ENCODE measurements around the gene TST. TPM values are rescaled to one million over a fixed set of nuclear protein-coding genes. Genes with fewer than 3 reads are reported as not detected.
A peak's percentile ranks its signal among the peaks of the same experiment; 100 is the strongest.

TST gene
- total and polyA plus RNA-seq, 10 donors, result 10.3 to 27.1 (median 12.8) TPM

DNA sequence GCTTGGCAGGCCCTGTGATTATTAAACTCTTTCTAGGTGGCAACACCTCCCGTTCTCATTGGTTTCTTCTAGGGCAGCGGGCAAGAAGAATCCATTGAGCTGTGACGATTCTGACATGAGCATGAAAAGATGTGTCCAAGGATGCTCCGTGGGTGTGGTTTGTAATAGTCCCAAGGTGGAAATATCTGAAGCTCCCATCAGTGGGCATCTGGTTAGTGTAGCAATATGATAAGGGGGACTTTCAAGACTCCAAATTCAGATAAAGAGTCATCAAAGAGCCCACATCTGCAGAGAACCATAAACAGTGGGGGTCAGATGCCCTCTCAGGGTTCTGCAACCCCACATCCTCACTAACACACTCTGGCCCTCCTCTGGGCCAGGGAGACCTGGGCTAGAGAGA is 42.6 kb downstream of the TST start:
- Histone ChIP-seq H3K9me3 (no peaks in the 10 kb centered on the region), H3K27me3 (replicated peaks in 1 of 7) (peaks cover 0 to 8% (median 0%) of the 10 kb centered on the region in 7 donors), H3K4me1 (peaks cover 0 to 19% (median 10%) of the 10 kb centered on the region in 6 donors), H3K36me3 (no peaks in the 10 kb centered on the region), H3K4me3 (no peak overlapping the region), H3K27ac (peak overlapping the region in 2 of 8 donors; percentile 85 to 88)
- WGBS, 5 donors, result 89 to 95% (median 92%) methylated on average over 4 of the region's 4 CpGs
- intact Hi-C loops (cut with DNase I; ENCODE audit: low total_unique reads), result loop anchor here (5.0 kb wide), 1 partner anchor 194 kb away; no protein-coding TSS in a partner anchor
- DNase-seq, result no peak
- TF ChIP-seq POLR2A (IDR thresholded peaks at IDR 0.05) (no peak), POLR2AphosphoS5 (IDR thresholded peaks at IDR 0.05) (no peak)
- TF ChIP-seq, protein P1, sequence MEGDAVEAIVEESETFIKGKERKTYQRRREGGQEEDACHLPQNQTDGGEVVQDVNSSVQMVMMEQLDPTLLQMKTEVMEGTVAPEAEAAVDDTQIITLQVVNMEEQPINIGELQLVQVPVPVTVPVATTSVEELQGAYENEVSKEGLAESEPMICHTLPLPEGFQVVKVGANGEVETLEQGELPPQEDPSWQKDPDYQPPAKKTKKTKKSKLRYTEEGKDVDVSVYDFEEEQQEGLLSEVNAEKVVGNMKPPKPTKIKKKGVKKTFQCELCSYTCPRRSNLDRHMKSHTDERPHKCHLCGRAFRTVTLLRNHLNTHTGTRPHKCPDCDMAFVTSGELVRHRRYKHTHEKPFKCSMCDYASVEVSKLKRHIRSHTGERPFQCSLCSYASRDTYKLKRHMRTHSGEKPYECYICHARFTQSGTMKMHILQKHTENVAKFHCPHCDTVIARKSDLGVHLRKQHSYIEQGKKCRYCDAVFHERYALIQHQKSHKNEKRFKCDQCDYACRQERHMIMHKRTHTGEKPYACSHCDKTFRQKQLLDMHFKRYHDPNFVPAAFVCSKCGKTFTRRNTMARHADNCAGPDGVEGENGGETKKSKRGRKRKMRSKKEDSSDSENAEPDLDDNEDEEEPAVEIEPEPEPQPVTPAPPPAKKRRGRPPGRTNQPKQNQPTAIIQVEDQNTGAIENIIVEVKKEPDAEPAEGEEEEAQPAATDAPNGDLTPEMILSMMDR (IDR thresholded peaks at IDR 0.05 in 8 of 11, conservative IDR thresholded peaks at IDR 0.05 in 3 of 11), result no peak

DNA sequence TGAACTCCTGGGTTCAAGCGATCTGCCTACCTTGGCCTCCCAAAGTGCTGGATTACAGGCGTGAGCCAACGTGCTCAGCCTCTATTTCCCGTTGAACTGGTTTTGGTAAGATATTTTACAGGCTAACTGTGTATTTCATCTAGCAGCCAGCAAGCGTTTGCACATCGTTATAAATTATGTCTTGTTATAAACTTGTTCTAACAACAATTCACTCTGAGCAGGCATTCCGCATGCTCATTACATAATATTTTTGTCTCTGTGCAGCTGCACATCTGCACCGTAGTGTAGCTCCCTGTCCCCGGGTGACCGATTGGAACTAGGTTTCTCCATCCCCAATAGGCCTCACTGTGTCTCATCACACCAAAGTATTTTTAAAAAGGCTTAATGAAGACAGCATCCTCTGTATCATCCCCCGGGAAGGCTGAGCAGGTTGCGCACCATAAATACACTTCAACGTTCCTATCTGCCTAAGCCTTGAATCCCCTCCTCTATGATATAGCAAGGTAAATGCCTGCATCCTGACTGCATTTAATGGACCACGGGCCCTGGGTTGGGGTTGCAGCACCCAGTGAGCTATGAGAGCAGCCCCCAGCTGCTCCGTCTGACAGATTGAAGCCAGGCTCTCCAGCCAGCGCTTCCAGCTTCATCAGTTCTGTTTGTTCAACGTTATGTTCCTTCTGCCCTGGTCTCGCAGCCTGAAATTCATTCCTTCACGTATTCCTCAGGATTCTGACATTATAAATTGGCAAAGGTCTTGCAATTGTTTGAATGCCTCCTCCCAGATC is 47.7 kb downstream of the TST start:
- 87 to 88% (median 87%) methylated on average over 19 of the region's 19 CpGs for WGBS, 5 donors
- Histone ChIP-seq H3K4me3 (no peak overlapping the region), H3K27me3 (replicated peaks in 1 of 7) (no peaks in the 10 kb centered on the region), H3K9me3 (no peaks in the 10 kb centered on the region), H3K36me3 (no peaks in the 10 kb centered on the region), H3K27ac (no peak overlapping the region), H3K4me1 (peaks cover 0 to 16% (median 0%) of the 10 kb centered on the region in 6 donors)
- TF ChIP-seq POLR2A (IDR thresholded peaks at IDR 0.05), result no peak
- TF ChIP-seq POLR2AphosphoS5 (IDR thresholded peaks at IDR 0.05), result no peak
- TF ChIP-seq, protein P1 (IDR thresholded peaks at IDR 0.05 in 8 of 11, conservative IDR thresholded peaks at IDR 0.05 in 3 of 11), result no peak
- intact Hi-C loops (cut with DNase I; ENCODE audit: low total_unique reads), result no loop called here
- no peak for DNase-seq

DNA sequence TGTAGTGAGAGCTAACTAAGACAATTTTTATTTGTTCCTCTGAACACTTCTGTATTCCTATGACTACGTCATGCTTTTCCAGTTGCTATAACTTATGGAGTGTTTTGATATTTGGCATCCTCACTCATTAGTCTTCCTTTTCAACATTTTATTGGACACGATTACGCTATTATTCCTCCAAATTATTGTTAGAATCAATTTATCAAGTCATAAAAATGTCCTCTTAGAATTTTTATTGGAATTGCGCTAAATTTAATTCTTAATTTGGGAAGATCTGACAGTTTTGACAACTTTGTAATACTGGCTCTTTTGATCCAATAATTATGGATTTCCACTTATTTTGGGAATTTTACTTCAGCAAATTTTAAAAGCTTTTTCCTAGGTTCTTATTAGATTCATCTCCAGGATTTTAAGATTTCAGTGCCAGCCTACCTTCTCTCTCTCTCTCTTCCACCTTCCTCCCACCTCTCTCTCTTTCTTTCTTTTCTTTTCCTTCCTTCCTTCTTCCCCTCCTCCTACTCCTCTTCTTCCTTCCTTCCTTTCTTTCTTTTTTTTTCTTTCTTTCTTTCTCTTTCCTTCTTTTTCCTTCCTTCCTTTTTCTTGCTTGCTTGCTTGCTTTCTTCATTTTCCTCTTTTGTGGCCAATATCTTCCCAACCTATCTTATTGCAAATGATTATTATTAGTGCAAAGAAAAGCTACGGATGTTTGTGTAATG is 50.8 kb downstream of the TST start:
- Histone ChIP-seq H3K27ac (no peak overlapping the region), H3K36me3 (no peaks in the 10 kb centered on the region), H3K27me3 (replicated peaks in 1 of 7) (no peaks in the 10 kb centered on the region), H3K4me1 (peaks cover 0 to 23% (median 0%) of the 10 kb centered on the region in 6 donors), H3K4me3 (no peak overlapping the region), H3K9me3 (no peaks in the 10 kb centered on the region)
- DNase-seq, result no peak
- TF ChIP-seq, protein P1 (IDR thresholded peaks at IDR 0.05 in 8 of 11, conservative IDR thresholded peaks at IDR 0.05 in 3 of 11), result no peak
- TF ChIP-seq POLR2AphosphoS5 (IDR thresholded peaks at IDR 0.05) (no peak), POLR2A (IDR thresholded peaks at IDR 0.05) (no peak)
- WGBS, 5 donors, result 84 to 95% (median 90%) methylated on average over 5 of the region's 5 CpGs
- intact Hi-C loops (cut with DNase I; ENCODE audit: low total_unique reads), result no loop called here
